ENCODE results near the gene ZNF853.

Gene ZNF853

DNA sequence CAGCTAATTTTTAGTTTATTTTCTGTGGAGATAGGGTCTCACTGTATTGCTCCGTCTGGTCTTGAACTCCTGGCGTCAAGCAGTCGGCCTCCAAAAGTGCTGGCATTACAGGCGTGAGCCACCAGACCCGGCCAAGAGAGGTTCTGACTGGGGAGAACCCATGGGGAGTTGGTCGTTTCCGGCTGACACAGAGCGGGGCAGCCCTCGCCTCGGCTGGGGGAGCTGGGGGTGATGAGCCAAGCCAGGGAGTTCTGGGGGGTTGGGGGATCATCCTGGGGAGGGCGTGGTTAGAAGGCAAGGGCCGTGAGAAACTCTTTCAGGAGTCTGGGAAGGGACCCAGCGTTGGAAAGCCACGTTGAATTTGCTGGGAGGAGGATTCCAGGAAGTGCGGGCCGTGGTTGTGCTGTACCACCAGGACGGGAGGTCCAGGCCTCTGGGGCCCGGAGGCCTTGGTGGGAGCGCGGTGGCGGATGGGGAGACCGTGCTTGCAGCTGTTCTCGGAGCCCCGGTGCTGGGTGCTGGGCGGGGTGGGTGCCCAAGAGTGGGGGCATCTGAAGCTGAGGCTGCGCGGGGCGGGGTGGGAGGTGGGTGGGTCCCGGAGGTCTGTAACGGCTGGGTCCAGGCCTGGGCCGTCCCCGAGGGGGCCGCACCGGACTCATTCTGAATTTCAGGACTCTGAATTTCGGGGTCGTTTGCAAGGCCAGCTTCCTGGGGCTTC lies 8.4 kb upstream of the ZNF853 start:
- H3F3A ChIP-seq (ENCODE audit: control insufficient read depth, insufficient read depth) = 0 out of 2 replicates have a peak, but pooled peaks cover 4% of the 10 kb centered on the region
- peaks cover 5% of the 10 kb centered on the region for H3K79me2 ChIP-seq (ENCODE audit: control insufficient read depth, low read length)
- no peak for TF ChIP-seq EZH2phosphoT487 (IDR thresholded peaks at IDR 0.05; ENCODE audit: borderline replicate concordance, low read length)
- TF ChIP-seq, protein P1, sequence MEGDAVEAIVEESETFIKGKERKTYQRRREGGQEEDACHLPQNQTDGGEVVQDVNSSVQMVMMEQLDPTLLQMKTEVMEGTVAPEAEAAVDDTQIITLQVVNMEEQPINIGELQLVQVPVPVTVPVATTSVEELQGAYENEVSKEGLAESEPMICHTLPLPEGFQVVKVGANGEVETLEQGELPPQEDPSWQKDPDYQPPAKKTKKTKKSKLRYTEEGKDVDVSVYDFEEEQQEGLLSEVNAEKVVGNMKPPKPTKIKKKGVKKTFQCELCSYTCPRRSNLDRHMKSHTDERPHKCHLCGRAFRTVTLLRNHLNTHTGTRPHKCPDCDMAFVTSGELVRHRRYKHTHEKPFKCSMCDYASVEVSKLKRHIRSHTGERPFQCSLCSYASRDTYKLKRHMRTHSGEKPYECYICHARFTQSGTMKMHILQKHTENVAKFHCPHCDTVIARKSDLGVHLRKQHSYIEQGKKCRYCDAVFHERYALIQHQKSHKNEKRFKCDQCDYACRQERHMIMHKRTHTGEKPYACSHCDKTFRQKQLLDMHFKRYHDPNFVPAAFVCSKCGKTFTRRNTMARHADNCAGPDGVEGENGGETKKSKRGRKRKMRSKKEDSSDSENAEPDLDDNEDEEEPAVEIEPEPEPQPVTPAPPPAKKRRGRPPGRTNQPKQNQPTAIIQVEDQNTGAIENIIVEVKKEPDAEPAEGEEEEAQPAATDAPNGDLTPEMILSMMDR (IDR thresholded peaks at IDR 0.05; ENCODE audit: low read depth, low read length, poor library complexity, severe bottlenecking) = no peak
- H3K27ac ChIP-seq (ENCODE audit: low read depth, low read length) = no peak overlapping the region
- H3K4me3 ChIP-seq (ENCODE audit: low read length) = no peak overlapping the region
- no peaks in the 10 kb centered on the region for H3K9me2 ChIP-seq (replicated peaks; ENCODE audit: control insufficient read depth, low read length)
- H3K9me3 ChIP-seq (ENCODE audit: control insufficient read depth, insufficient read depth, low read length) = no peaks in the 10 kb centered on the region
- no peaks in the 10 kb centered on the region for H3K27me3 ChIP-seq (ENCODE audit: control insufficient read depth, low read length)
- H3K4me2 ChIP-seq (ENCODE audit: low read length) = no peak overlapping the region
- peaks cover 45% of the 10 kb centered on the region for H3K36me3 ChIP-seq (ENCODE audit: control insufficient read depth, low read length)
- no peaks in the 10 kb centered on the region for H3K4me1 ChIP-seq (ENCODE audit: control insufficient read depth, low read length)
- peaks cover 10% of the 10 kb centered on the region; the same call in 1 of the 2 replicates for H4K20me1 ChIP-seq (ENCODE audit: control insufficient read depth, insufficient read depth, low read depth, low read length)

GRCh38 chr7:6607651-6608051 lies 7.8 kb upstream of the ZNF853 start:
- no peaks in the 10 kb centered on the region for H3K9me2 ChIP-seq (replicated peaks; ENCODE audit: control insufficient read depth, low read length)
- H3K27ac ChIP-seq (ENCODE audit: low read depth, low read length) = no peak overlapping the region
- H3K27me3 ChIP-seq (ENCODE audit: control insufficient read depth, low read length) = no peaks in the 10 kb centered on the region
- H3K4me3 ChIP-seq (ENCODE audit: low read length) = no peak overlapping the region
- H3K9me3 ChIP-seq (ENCODE audit: control insufficient read depth, insufficient read depth, low read length) = no peaks in the 10 kb centered on the region
- H3K4me2 ChIP-seq (ENCODE audit: low read length) = no peak overlapping the region
- peaks cover 39% of the 10 kb centered on the region for H3K36me3 ChIP-seq (ENCODE audit: control insufficient read depth, low read length)
- H4K20me1 ChIP-seq (ENCODE audit: control insufficient read depth, insufficient read depth, low read depth, low read length) = peaks cover 6% of the 10 kb centered on the region; the same call in 1 of the 2 replicates
- no peaks in the 10 kb centered on the region for H3K4me1 ChIP-seq (ENCODE audit: control insufficient read depth, low read length)
- H3F3A ChIP-seq (ENCODE audit: control insufficient read depth, insufficient read depth) = 0 out of 2 replicates have a peak, but pooled peaks cover 4% of the 10 kb centered on the region
- TF ChIP-seq, protein P1 (IDR thresholded peaks at IDR 0.05; ENCODE audit: low read depth, low read length, poor library complexity, severe bottlenecking) = no peak
- TF ChIP-seq EZH2phosphoT487 (IDR thresholded peaks at IDR 0.05; ENCODE audit: borderline replicate concordance, low read length) = no peak
- peaks cover 2% of the 10 kb centered on the region for H3K79me2 ChIP-seq (ENCODE audit: control insufficient read depth, low read length)

- Histone ChIP-seq H3K9me3 (ENCODE audit: control insufficient read depth, insufficient read depth, low read length) (no peaks in the 10 kb centered on the region), H4K20me1 (ENCODE audit: control insufficient read depth, insufficient read depth, low read depth, low read length) (0 out of 2 replicates have a peak, but pooled peaks cover 5% of the 10 kb centered on the region), H3K36me3 (ENCODE audit: control insufficient read depth, low read length) (peaks cover 34% of the 10 kb centered on the region), H3K4me2 (ENCODE audit: low read length) (no peak overlapping the region), H3K9me2 (replicated peaks; ENCODE audit: control insufficient read depth, low read length) (no peaks in the 10 kb centered on the region), H3K27me3 (ENCODE audit: control insufficient read depth, low read length) (no peaks in the 10 kb centered on the region), H3K27ac (ENCODE audit: low read depth, low read length) (no peak overlapping the region), H3K79me2 (ENCODE audit: control insufficient read depth, low read length) (no peaks in the 10 kb centered on the region), H3F3A (ENCODE audit: control insufficient read depth, insufficient read depth) (0 out of 2 replicates have a peak, but pooled peaks cover 4% of the 10 kb centered on the region), H3K4me1 (ENCODE audit: control insufficient read depth, low read length) (no peaks in the 10 kb centered on the region), H3K4me3 (ENCODE audit: low read length) (no peak overlapping the region)
- TF ChIP-seq, protein P1 (IDR thresholded peaks at IDR 0.05; ENCODE audit: low read depth, low read length, poor library complexity, severe bottlenecking) = no peak
- no peak for TF ChIP-seq EZH2phosphoT487 (IDR thresholded peaks at IDR 0.05; ENCODE audit: borderline replicate concordance, low read length)
Observed at GRCh38 chr7:6608081-6608480, 7.3 kb upstream of the ZNF853 start.
